SU-DHL-6 (cell line): Measurements from ENCODE around the gene DAPK1.

Experiments used
- EZH2phosphoT487 ChIP-seq: fragments of 200-600 bp; sonication (generic), shearing (Covaris generic); conservative IDR thresholded peaks from 2 replicates; pipeline ENCODE4 v1.6.1; 2018; ENCODE audit warnings: mild to moderate bottlenecking, antibody characterized with exemption, low read length, moderate library complexity, mixed read lengths
- TF ChIP-seq, protein P1 (sequence below): fragments of 200-600 bp; sonication (generic); IDR thresholded peaks from one replicate; pipeline ENCODE4 v1.5.1; 2017; ENCODE audit warnings: antibody characterized with exemption, mild to moderate bottlenecking, low read length, moderate library complexity; ENCODE audit not compliant: insufficient read depth, poor library complexity, severe bottlenecking

DNA sequence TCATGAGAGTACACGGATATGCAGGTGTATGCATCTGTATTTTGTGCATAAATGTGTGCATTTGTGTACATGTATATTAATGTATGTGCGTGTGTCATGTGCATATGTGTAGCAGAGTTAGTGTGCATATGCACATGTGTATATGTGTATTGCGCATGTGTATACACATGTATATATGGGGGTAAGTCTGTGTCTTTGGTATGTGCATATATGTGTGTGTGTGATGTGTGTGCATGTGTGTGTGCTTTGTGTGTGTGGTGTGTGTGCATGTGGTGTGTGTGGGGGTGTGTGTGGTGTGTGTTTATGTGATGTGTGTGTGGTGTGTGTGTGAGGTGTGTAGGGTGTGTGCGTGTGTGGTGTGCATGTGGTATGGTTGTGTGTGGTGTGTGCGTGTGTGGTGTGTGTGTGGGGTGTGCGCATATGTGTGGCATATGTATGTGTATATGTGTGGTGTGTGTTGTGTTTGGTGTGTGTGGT, 215.2 kb downstream of the DAPK1 start:
- TF ChIP-seq, protein P1, sequence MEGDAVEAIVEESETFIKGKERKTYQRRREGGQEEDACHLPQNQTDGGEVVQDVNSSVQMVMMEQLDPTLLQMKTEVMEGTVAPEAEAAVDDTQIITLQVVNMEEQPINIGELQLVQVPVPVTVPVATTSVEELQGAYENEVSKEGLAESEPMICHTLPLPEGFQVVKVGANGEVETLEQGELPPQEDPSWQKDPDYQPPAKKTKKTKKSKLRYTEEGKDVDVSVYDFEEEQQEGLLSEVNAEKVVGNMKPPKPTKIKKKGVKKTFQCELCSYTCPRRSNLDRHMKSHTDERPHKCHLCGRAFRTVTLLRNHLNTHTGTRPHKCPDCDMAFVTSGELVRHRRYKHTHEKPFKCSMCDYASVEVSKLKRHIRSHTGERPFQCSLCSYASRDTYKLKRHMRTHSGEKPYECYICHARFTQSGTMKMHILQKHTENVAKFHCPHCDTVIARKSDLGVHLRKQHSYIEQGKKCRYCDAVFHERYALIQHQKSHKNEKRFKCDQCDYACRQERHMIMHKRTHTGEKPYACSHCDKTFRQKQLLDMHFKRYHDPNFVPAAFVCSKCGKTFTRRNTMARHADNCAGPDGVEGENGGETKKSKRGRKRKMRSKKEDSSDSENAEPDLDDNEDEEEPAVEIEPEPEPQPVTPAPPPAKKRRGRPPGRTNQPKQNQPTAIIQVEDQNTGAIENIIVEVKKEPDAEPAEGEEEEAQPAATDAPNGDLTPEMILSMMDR = no peak
- TF ChIP-seq EZH2phosphoT487 = no peak
